GM18951 (cell line): ENCODE data around the gene UPK3A.
A peak's percentile ranks its signal among the peaks of the same experiment; 100 is the strongest.

Source experiments
- POLR2A ChIP-seq: IDR thresholded peaks from 4 replicates; pipeline ENCODE4 v1.6.1; 2011; ENCODE audit warnings: mild to moderate bottlenecking; ENCODE audit not compliant: insufficient read length, insufficient read depth; ENCODE audit errors: extremely low read depth
- in situ Hi-C: fragments of 300-500 bp; cut with MboI; formaldehyde crosslinking; loops from one replicate; pipeline ENCODE4 v1.12.0; 2022; ENCODE audit warnings: low sequenced_read_pairs, mixed read lengths, inconsistent platforms; ENCODE audit not compliant: unreplicated experiment

UPK3A gene

GRCh38 chr22:45284705-45285262 lies at the start of gene UPK3A:
UPK3A (plus strand) TSS chr22:45284949; CDS start chr22:45285014, 65 bp downstream.
- TF ChIP-seq POLR2A, result no peak
- in situ Hi-C loops, result no loop called here

- in situ Hi-C loops, result no loop called here
- peak; percentile 48 for TF ChIP-seq POLR2A
Observed at GRCh38 chr22:45235101-45235777, 49.5 kb upstream of the UPK3A start.

- in situ Hi-C loops, result no loop called here
- TF ChIP-seq POLR2A, result no peak
Observed at GRCh38 chr22:45235851-45236342, 48.9 kb upstream of the UPK3A start.

- TF ChIP-seq POLR2A, result no peak
- in situ Hi-C loops, result no loop called here
Observed at GRCh38 chr22:45237065-45237990, 47.4 kb upstream of the UPK3A start.

- TF ChIP-seq POLR2A, result no peak
- in situ Hi-C loops, result no loop called here
Observed at GRCh38 chr22:45238076-45238956, 46.4 kb upstream of the UPK3A start.

GRCh38 chr22:45238957-45239680 lies 45.6 kb upstream of the UPK3A start:
- in situ Hi-C loops, result no loop called here
- no peak for TF ChIP-seq POLR2A

GRCh38 chr22:45239681-45240051 lies 45.1 kb upstream of the UPK3A start:
- in situ Hi-C loops, result no loop called here
- TF ChIP-seq POLR2A, result no peak

GRCh38 chr22:45240104-45240809 lies 44.5 kb upstream of the UPK3A start:
- no peak for TF ChIP-seq POLR2A

GRCh38 chr22:45240810-45241631 lies 43.7 kb upstream of the UPK3A start, which contains the start of gene KIAA0930:
KIAA0930 (minus strand) TSS chr22:45240894; CDS start chr22:45240703, 191 bp downstream.
- peak; percentile 57 for TF ChIP-seq POLR2A
- in situ Hi-C loops, result no loop called here

More at GRCh38 chr22:45240104-45240809, 44.5 kb upstream of the UPK3A start:
- in situ Hi-C loops, result no loop called here

GRCh38 chr22:45242778-45243191 lies 42.0 kb upstream of the UPK3A start:
- no peak for TF ChIP-seq POLR2A
- in situ Hi-C loops, result no loop called here

- in situ Hi-C loops, result no loop called here
- TF ChIP-seq POLR2A, result no peak
Observed at GRCh38 chr22:45244916-45245315, 39.8 kb upstream of the UPK3A start.
